IMR-90 (cell line): ENCODE measurements around the gene PYGL.

Experiments used
- RCOR1 ChIP-seq: IDR thresholded peaks from 2 replicates; pipeline ENCODE4 v1.6.1; 2012; ENCODE audit warnings: mild to moderate bottlenecking, low read length, improper control_type of control experiment; ENCODE audit not compliant: insufficient replicate concordance
- TF ChIP-seq, protein P1 (sequence below): conservative IDR thresholded peaks from 2 replicates; pipeline ENCODE4 v1.5.1; 2012; ENCODE audit warnings: mild to moderate bottlenecking, low read depth, low read length, improper control_type of control experiment

DNA sequence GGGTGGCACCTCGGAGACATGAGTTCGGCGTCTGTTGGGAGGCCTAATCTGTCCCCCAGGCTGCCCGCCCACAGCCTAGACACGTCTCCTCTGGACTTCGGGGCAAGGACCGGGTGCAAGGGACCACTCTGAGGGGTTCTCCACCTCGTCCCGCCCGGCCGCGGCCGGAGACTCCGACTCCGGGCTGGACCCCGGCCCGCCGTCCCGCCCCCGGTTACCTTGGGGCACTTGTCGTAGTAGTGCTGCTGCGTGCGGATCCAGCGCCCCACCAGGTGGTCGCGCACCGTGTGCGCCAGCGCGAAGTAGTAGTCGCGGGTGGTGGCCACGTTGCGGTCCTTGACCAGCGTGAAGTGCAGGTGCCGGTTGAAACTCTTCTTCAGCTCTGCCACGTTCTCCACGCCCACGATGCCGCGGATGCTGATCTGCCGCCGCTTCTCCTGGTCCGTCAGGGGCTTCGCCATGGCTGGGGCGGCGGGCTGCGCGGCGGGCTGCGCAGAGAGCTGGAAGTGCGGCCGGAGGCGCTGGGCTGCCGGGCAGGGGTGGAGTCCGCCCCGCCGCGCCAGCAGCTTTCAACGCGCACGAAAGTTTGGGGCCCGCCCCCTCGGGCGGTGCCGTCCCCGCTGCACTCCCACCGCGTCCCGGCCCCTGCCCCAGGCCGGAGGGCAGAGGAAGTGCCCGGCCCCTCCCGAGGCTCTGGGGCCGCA, at the start of gene PYGL:
- TF ChIP-seq, protein P1, sequence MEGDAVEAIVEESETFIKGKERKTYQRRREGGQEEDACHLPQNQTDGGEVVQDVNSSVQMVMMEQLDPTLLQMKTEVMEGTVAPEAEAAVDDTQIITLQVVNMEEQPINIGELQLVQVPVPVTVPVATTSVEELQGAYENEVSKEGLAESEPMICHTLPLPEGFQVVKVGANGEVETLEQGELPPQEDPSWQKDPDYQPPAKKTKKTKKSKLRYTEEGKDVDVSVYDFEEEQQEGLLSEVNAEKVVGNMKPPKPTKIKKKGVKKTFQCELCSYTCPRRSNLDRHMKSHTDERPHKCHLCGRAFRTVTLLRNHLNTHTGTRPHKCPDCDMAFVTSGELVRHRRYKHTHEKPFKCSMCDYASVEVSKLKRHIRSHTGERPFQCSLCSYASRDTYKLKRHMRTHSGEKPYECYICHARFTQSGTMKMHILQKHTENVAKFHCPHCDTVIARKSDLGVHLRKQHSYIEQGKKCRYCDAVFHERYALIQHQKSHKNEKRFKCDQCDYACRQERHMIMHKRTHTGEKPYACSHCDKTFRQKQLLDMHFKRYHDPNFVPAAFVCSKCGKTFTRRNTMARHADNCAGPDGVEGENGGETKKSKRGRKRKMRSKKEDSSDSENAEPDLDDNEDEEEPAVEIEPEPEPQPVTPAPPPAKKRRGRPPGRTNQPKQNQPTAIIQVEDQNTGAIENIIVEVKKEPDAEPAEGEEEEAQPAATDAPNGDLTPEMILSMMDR: no peak
- TF ChIP-seq RCOR1: no peak
